NB4 (cell line): ENCODE results near the gene CRIP1.

Experiments
- DNase-seq: peaks from one replicate; pipeline ENCODE4 v3.0.0; 2010; ENCODE audit warnings: low read depth
- H3K4me3 ChIP-seq: one replicate; pipeline ENCODE4 v1.5.1; 2011; ENCODE audit warnings: mild to moderate bottlenecking, low read depth, low read length, moderate library complexity
- CTCF ChIP-seq: IDR thresholded peaks from one replicate; pipeline ENCODE4 v1.5.1; 2012; ENCODE audit warnings: low read depth, low read length
- MYC ChIP-seq: IDR thresholded peaks from 2 replicates; pipeline ENCODE4 v1.6.1; 2011; ENCODE audit warnings: low read depth, low read length
- POLR2A ChIP-seq: IDR thresholded peaks from 2 replicates; pipeline ENCODE4 v1.6.1; 2011; ENCODE audit warnings: mild to moderate bottlenecking; ENCODE audit not compliant: insufficient read length; ENCODE audit errors: extremely low read depth
- TF ChIP-seq, protein P1 (sequence below): IDR thresholded peaks from 2 replicates; pipeline ENCODE4 v1.6.1; 2011; ENCODE audit warnings: low read depth, low read length

CRIP1 gene

DNA sequence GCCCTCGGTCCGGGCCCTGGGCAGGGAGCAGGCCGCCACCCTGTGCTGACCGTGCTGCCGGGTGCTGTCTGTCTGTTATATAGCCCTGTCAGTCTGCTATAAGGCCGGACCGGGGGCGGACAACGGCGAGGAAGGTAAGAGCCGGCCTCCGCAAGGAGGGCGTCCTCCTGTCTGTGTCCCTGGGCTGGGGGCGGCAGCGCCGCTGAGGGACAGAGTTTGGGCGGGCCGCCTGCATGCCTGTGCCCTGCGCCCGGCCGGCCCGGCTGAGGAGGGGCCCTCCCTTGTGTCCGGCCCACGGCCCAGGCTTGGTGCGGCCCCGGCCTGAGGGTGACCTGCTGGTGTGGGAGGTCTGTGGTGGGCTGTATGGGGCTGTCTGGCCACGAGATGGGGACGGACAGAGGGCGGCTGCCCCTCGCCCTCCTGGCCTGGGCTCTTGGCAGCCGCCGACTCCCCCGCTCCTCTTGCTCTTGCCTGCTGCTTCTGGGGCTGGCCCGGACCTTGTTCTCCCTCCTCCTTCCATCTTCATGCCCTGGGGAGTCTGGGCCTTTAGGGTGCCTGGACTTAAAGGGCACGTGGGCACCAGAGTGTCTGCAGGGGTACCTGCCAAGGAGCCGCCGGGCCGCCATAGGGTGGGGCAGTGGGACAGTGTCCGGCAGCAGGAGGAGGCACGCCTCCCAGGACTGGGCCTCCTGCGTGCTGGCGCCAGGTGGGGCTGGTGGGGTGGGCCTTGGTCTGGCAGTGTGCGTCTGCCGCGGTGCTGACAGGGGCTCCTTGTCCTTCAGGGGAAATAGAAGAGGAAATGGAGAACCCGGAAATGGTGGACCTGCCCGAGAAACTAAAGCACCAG is 37.2 kb upstream of the CRIP1 start:
- TF ChIP-seq CTCF (no peak), MYC (no peak), POLR2A (no peak)
- TF ChIP-seq, protein P1, sequence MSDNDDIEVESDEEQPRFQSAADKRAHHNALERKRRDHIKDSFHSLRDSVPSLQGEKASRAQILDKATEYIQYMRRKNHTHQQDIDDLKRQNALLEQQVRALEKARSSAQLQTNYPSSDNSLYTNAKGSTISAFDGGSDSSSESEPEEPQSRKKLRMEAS, result no peak
- DNase-seq, result no peak
- H3K4me3 ChIP-seq, result no peak overlapping the region

DNA sequence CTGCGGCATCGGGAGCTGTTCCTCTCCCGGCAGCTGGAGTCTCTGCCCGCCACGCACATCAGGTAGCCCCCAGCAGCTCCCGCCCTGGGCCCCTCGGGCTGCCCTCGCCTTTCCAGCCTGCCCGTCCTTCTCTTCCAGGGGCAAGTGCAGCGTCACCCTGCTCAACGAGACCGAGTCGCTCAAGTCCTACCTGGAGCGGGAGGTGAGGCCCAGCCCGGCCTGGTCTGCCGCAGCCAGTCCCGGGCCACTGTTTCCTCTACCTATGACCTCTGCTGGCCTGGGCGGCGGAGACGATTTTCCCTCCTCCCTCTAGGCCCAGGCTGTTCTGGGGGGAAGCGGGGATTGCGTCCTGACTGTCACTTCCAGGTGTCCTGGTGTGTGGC is 36.6 kb upstream of the CRIP1 start:
- no peak for DNase-seq
- no peak overlapping the region for H3K4me3 ChIP-seq
- TF ChIP-seq CTCF, result no peak
- no peak for TF ChIP-seq POLR2A
- no peak for TF ChIP-seq MYC
- TF ChIP-seq, protein P1, result no peak

- TF ChIP-seq, protein P1, result no peak
- TF ChIP-seq MYC, result no peak
- TF ChIP-seq CTCF, result no peak
- no peak for TF ChIP-seq POLR2A
- H3K4me3 ChIP-seq, result no peak overlapping the region
- DNase-seq, result no peak
These were observed 35.6 kb upstream of the CRIP1 start for GRCh38 chr14:105450864-105451720.

DNA sequence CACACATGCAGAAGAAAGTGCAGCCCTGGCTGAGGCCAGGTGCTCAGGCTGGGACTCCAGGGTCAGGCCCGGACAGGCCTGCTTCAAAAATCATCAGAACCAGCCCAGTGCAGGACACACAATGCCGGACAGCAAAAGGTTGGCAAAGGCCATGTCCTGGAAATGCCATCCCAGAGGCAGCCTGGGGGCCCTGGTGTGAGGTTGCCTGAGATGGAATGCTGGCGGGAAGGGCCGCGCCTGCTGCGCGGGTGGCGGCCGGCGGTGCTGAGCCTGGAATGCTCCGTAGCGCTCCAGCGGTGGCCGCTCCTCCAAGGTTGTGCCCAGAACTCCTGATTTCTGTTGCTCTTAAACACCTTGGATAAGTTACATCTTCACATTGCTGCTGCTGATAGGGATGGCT is 33.7 kb upstream of the CRIP1 start:
- DNase-seq, result no peak
- H3K4me3 ChIP-seq, result no peak overlapping the region
- TF ChIP-seq MYC (no peak), POLR2A (no peak), CTCF (no peak)
- TF ChIP-seq, protein P1, result no peak

GRCh38 chr14:105453847-105454246 is 32.8 kb upstream of the CRIP1 start:
- H3K4me3 ChIP-seq, result no peak overlapping the region
- DNase-seq, result no peak
- TF ChIP-seq, protein P1, result no peak
- TF ChIP-seq POLR2A (no peak), MYC (no peak), CTCF (no peak)
